ENCODE data around the gene ATAD3C. TPM values are rescaled to one million over a fixed set of nuclear protein-coding genes. Genes with fewer than 3 reads are reported as not detected.

ATAD3C gene
- total and polyA plus RNA-seq, 10 of the 15 experiments (the other 5 are each of a cell fraction or from before 2014, with no cell fraction given): 0.03 to 3.1 (median 0.86) TPM

DNA sequence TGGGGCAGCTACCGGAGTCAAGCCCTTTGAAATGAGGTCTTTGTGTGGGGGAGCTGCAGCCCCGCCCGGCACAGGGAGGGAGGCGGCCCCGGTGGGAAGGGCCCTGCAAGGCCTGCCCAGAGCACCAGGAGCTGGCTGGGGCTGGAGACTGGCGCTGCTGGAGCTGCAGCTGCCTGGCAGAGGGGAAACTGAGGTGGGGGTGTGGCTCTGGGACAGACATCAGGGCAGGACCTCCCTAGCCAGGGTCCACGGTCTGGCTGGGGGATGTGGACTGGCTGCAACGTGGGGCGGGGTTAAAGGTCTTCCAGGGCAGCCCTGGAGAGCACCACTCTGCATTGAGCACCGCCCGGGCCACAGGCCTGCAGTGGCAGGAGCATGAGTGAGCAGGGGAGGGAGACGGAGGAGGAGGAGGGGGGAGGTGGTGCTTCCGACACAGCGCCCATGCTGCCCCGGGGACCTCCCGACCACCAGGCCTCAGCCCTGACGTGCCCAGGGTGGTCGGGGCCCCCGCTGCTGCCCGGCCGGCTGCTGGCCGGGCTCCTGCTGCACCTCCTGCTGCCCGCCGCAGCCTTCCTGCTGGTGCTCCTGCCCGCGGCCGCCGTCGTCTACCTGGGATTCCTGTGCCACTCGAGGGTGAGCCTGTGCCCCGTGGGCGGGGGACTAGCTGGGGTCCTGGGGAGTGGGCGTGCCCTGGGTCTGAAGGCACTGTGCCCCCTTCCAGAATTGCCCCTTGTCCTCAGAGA, 23.6 kb upstream of the ATAD3C start (continued):
- TF ChIP-seq, protein P1, sequence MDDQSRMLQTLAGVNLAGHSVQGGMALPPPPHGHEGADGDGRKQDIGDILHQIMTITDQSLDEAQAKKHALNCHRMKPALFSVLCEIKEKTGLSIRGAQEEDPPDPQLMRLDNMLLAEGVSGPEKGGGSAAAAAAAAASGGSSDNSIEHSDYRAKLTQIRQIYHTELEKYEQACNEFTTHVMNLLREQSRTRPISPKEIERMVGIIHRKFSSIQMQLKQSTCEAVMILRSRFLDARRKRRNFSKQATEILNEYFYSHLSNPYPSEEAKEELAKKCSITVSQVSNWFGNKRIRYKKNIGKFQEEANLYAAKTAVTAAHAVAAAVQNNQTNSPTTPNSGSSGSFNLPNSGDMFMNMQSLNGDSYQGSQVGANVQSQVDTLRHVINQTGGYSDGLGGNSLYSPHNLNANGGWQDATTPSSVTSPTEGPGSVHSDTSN (IDR thresholded peaks at IDR 0.05; ENCODE audit: insufficient replicate concordance, low read depth, low read length): no peak
- TF ChIP-seq PAX8 (IDR thresholded peaks at IDR 0.05): no peak

DNA sequence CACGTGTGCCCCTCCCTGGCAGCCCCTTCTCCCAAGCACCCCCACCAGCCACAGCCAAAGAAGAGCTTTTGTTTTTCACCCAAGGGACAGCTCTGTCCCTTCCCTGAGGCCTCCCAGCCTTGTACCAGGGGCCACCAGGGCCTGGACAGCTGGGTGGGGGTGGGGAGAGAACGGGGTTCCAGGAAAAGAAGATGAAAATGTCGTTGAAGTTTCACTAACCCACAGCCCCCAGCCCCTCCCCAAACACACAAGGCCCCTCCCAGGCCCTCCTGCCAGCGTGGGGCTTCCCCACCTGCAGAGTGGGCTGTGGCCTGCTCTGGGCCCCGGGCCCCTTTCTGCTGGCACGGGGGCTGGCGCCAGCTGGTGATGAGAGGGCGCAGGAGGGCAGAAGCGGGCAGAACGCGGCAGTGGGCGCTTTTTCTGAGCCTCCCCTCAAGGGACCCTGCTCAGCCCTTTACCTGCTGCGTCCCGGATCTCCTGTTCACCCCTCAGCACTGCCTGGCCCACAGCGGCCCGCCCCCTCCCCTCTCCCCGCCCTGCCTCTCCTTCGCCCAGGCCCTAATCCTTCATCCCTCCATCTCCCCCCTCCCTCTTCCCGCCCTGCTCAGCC, 22.9 kb upstream of the ATAD3C start:
- ChIA-PET RAD21 (ENCODE audit: unreplicated experiment) (no interaction called here), SMC1A (ENCODE audit: uncharacterized antibody, unreplicated experiment) (no interaction called here), POLR2A (interaction anchor here (0.6 kb wide), 1 partner anchor 21 kb away, joined by 3 read pairs; no protein-coding TSS in a partner anchor), CTCF (interaction anchor here (0.6 kb wide), 1 partner anchor 25 kb away, joined by 3 read pairs; no protein-coding TSS in a partner anchor)
- Histone ChIP-seq H3K36me3 (ENCODE audit: control insufficient read depth in 2 of 2, insufficient read depth in 2 of 2, low read length in 1 of 2) (no peaks in the 10 kb centered on the region), H3K9me3 (replicated peaks; ENCODE audit: control insufficient read depth, insufficient read depth, low read length) (no peaks in the 10 kb centered on the region), H3K4me1 (ENCODE audit: control insufficient read depth, insufficient read depth, low read length) (no peaks in the 10 kb centered on the region), H4K20me1 (ENCODE audit: control insufficient read depth, insufficient read depth) (no peaks in the 10 kb centered on the region), H3K27me3 (replicated peaks in 1 of 2; ENCODE audit: control insufficient read depth in 2 of 2, insufficient read depth in 2 of 2, low read length in 1 of 2) (peaks cover 0 to 2% of the 10 kb centered on the region in 2 experiments; a peak in 1 of 4 replicates), H3K4me2 (ENCODE audit: control insufficient read depth, insufficient read depth) (no peak overlapping the region), H3K4me3 (no peak overlapping the region), H3K27ac (ENCODE audit: control insufficient read depth, insufficient read depth) (no peak overlapping the region), H3K9ac (ENCODE audit: control insufficient read depth, insufficient read depth, low read length) (no peak overlapping the region), H3K79me2 (ENCODE audit: control insufficient read depth, insufficient read depth, low read length) (no peaks in the 10 kb centered on the region), H2AFZ (ENCODE audit: control insufficient read depth, low read depth, low read length) (no peak overlapping the region)
- in situ Hi-C loops (cut with MboI) (no loop called here), intact Hi-C loops (cut with micrococcal nuclease; ENCODE audit: unreplicated experiment) (no loop called here)
- BruUV-seq (replicated peaks): no TSS peak
- FAIRE-seq (no peak), ATAC-seq (peak; percentile 22), DNase-seq (ENCODE audit: low read depth, low spot score) (no peak)
- 2% methylated on average over 11 of the region's 19 CpGs for WGBS (ENCODE audit: insufficient coverage, insufficient replicate concordance, low lambda C conversion rate, missing lambda C conversion rate)
- TF ChIP-seq CEBPB (IDR thresholded peaks at IDR 0.05; ENCODE audit: borderline replicate concordance in 1 of 2, low read depth in 2 of 2, low read length in 2 of 2): no peak
- TF ChIP-seq CEBPZ (IDR thresholded peaks at IDR 0.05; ENCODE audit: low read depth, low read length): no peak
- no peak for TF ChIP-seq SRF (IDR thresholded peaks at IDR 0.05; ENCODE audit: low read depth in 2 of 2, low read length in 2 of 2)
- no peak for TF ChIP-seq MEF2B (IDR thresholded peaks at IDR 0.05; ENCODE audit: partially characterized antibody, poor library complexity, severe bottlenecking)
- TF ChIP-seq NR2C1 (IDR thresholded peaks at IDR 0.05): no peak
- no peak for TF ChIP-seq TCF3 (IDR thresholded peaks at IDR 0.05; ENCODE audit: borderline replicate concordance, insufficient read depth, low read depth, low read length)
- no peak for TF ChIP-seq MTA2 (IDR thresholded peaks at IDR 0.05; ENCODE audit: low read depth)
- TF ChIP-seq, protein P2, sequence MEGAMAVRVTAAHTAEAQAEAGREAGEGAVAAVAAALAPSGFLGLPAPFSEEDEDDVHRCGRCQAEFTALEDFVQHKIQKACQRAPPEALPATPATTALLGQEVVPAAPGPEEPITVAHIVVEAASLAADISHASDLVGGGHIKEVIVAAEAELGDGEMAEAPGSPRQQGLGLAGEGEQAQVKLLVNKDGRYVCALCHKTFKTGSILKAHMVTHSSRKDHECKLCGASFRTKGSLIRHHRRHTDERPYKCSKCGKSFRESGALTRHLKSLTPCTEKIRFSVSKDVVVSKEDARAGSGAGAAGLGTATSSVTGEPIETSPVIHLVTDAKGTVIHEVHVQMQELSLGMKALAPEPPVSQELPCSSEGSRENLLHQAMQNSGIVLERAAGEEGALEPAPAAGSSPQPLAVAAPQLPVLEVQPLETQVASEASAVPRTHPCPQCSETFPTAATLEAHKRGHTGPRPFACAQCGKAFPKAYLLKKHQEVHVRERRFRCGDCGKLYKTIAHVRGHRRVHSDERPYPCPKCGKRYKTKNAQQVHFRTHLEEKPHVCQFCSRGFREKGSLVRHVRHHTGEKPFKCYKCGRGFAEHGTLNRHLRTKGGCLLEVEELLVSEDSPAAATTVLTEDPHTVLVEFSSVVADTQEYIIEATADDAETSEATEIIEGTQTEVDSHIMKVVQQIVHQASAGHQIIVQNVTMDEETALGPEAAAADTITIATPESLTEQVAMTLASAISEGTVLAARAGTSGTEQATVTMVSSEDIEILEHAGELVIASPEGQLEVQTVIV (IDR thresholded peaks at IDR 0.05; ENCODE audit: borderline replicate concordance, partially characterized antibody): no peak

All from GM12878 (cell line).